Left forelimb (tissue), 1 donor: ENCODE data around the gene DCTN2.
"Not testable (repeated sequence)": the region's sequence is repeated elsewhere in the genome, so short reads cannot be mapped to it uniquely, and the experiment has no call there.

Experiments used
- DNase-seq: peaks from one replicate; pipeline ENCODE4 v3.0.0-alpha.2; 2018; ENCODE audit warnings: low spot score

Gene DCTN2

GRCh38 chr12:57515408-57515933 lies 31.5 kb downstream of the DCTN2 start:
- DNase-seq = no peak

- DNase-seq = no peak
Measured at GRCh38 chr12:57514720-57515407, 32.1 kb downstream of the DCTN2 start.

- DNase-seq = not testable (repeated sequence)
Measured at GRCh38 chr12:57514246-57514645, 32.7 kb downstream of the DCTN2 start.

- not testable (repeated sequence) for DNase-seq
Measured at GRCh38 chr12:57513677-57514076, 33.3 kb downstream of the DCTN2 start.

- no peak for DNase-seq
Measured at GRCh38 chr12:57513266-57513665, 33.7 kb downstream of the DCTN2 start.

- DNase-seq = no peak
Measured at GRCh38 chr12:57512665-57513064, 34.3 kb downstream of the DCTN2 start.

GRCh38 chr12:57511588-57512325 lies 35.2 kb downstream of the DCTN2 start:
- DNase-seq = no peak

- DNase-seq = no peak
Measured at GRCh38 chr12:57511161-57511560, 35.8 kb downstream of the DCTN2 start.

GRCh38 chr12:57507796-57508195 lies 39.2 kb downstream of the DCTN2 start:
- DNase-seq = not testable (repeated sequence)

GRCh38 chr12:57506541-57506940 lies 40.5 kb downstream of the DCTN2 start:
- DNase-seq = not testable (repeated sequence)

GRCh38 chr12:57502311-57502969 lies 44.6 kb downstream of the DCTN2 start:
- not testable (repeated sequence) for DNase-seq

GRCh38 chr12:57500213-57500612 lies 46.8 kb downstream of the DCTN2 start:
- DNase-seq = no peak

- no peak for DNase-seq
Measured at GRCh38 chr12:57498571-57498970, 48.4 kb downstream of the DCTN2 start.

GRCh38 chr12:57498132-57498502 lies 48.9 kb downstream of the DCTN2 start:
- DNase-seq = no peak

GRCh38 chr12:57497223-57498131 lies 49.5 kb downstream of the DCTN2 start:
- DNase-seq = no peak

- no peak for DNase-seq
Measured at GRCh38 chr12:57496822-57497221, 50.2 kb downstream of the DCTN2 start.

- not testable (repeated sequence) for DNase-seq
Measured at GRCh38 chr12:57495051-57495701, 51.8 kb downstream of the DCTN2 start.

- DNase-seq = no peak
Measured at GRCh38 chr12:57491393-57492280, 55.4 kb downstream of the DCTN2 start.

GRCh38 chr12:57490126-57490525 lies 56.9 kb downstream of the DCTN2 start:
- no peak for DNase-seq

- no peak for DNase-seq
Measured at GRCh38 chr12:57489157-57489641, 57.8 kb downstream of the DCTN2 start.
